Small intestine (tissue), 7 donors: ENCODE results near the gene ATG9B. TPM values are rescaled to one million over a fixed set of nuclear protein-coding genes. Genes with fewer than 3 reads are reported as not detected.
"Not testable (repeated sequence)": the region's sequence is repeated elsewhere in the genome, so short reads cannot be mapped to it uniquely, and the experiment has no call there.

Experiments
- DNase-seq, 2 donors: peaks; one replicate each; pipeline versions ENCODE4 v3.0.0 to v3.0.0-alpha.2; 2013
- FAIRE-seq: peaks from 2 replicates; lab custom pipeline; 2012; peaks lifted over from hg19 to GRCh38; lab: Jason Lieb, UNC
- H3K27ac ChIP-seq, 3 donors: one replicate each; pipeline ENCODE4 v1.5.1; 2013; ENCODE audit warnings: low read length in 2 of 3, mild to moderate bottlenecking in 2 of 3, control low read depth in 1 of 3, inconsistent platforms in 1 of 3, low read depth in 1 of 3, moderate library complexity in 1 of 3
- H3K27me3 ChIP-seq, 3 donors: one replicate each; pipeline ENCODE4 v1.6.1; 2013; ENCODE audit warnings: low read length in 3 of 3, inconsistent platforms in 1 of 3; ENCODE audit not compliant: control insufficient read depth in 3 of 3, insufficient read depth in 3 of 3
- H3K36me3 ChIP-seq, 3 donors: one replicate each; pipeline ENCODE4 v1.6.1; 2013; ENCODE audit warnings: low read length in 3 of 3, inconsistent platforms in 1 of 3, low read depth in 1 of 3, mild to moderate bottlenecking in 1 of 3, moderate library complexity in 1 of 3; ENCODE audit not compliant: control insufficient read depth in 3 of 3, insufficient read depth in 2 of 3
- H3K4me1 ChIP-seq, 3 donors: one replicate each; pipeline ENCODE4 v1.6.1; 2013; ENCODE audit warnings: low read length in 2 of 3, inconsistent platforms in 1 of 3, low read depth in 1 of 3, mild to moderate bottlenecking in 1 of 3, moderate library complexity in 1 of 3; ENCODE audit not compliant: control insufficient read depth in 3 of 3, insufficient read depth in 2 of 3
- H3K4me3 ChIP-seq, 3 donors: one replicate each; pipeline ENCODE4 v1.5.1; 2013; ENCODE audit warnings: low read length in 3 of 3, control low read depth in 1 of 3, inconsistent platforms in 1 of 3, low read depth in 1 of 3, mild to moderate bottlenecking in 1 of 3, moderate library complexity in 1 of 3
- H3K9me3 ChIP-seq, 2 donors: one replicate each; pipeline ENCODE4 v1.6.1; 2013; ENCODE audit warnings: low read depth in 1 of 2, low read length in 1 of 2; ENCODE audit not compliant: control insufficient read depth in 2 of 2, insufficient read depth in 1 of 2
- WGBS, 3 donors: extraction: QIAGEN DNeasy Blood & Tissue Kit; methylation state at CpG; one replicate each; pipeline ENCODE4 v1.1.7; 2013; 5-methylcytosine and 5-hydroxymethylcytosine counted together
- polyA plus RNA-seq, 4 donors: library from polyadenylated mRNA; stranded (reverse) in 3 of 4; unstranded in 1 of 4; fragments of 200-250 nt in 3 of 4; fragments of 120-200 nt in 1 of 4; gene quantifications; one replicate each; pipeline versions ENCODE4 v1.2.1 to v1.2.3, GENCODE V29; 2013
- donor health status: healthy with polysubstance abuse.
- donor health status: control.
- donor health status: control.
- donor health status: Bipolar disorder and iron deficiency.
- donor health status: healthy.

The ATG9B gene
- polyA plus RNA-seq, 4 donors, result 0.22 to 1.6 (median 0.77) TPM

DNA sequence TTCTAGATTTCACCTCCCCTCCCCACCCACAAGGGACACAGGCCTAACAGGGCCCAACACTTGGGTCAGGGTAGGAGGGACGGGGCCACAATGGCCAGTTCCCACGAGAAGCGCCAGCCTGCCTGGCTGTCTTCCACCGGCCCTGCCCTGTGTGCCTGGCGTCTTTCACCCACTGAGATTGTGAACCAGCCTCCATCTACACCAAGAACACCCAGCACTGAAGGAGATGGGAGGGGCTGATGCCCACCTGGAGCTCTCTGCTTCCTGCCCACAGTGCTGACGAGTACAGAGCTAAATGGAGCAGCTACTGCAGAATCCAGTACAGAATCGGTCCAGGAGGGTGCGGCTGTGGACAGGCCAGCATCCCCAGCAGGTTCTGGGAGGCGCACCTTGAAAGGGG, 21.7 kb upstream of the ATG9B start:
- Histone ChIP-seq H3K27ac (no peak overlapping the region), H3K4me1 (peaks cover 0 to 4% (median 0%) of the 10 kb centered on the region in 3 donors), H3K9me3 (no peaks in the 10 kb centered on the region), H3K27me3 (peaks cover 0 to 16% (median 0%) of the 10 kb centered on the region in 3 donors), H3K4me3 (no peak overlapping the region), H3K36me3 (peaks cover 0 to 52% (median 5%) of the 10 kb centered on the region in 3 donors)
- 81 to 87% (median 87%) methylated on average over 9 of the region's 9 CpGs for WGBS, 3 donors
- FAIRE-seq (no peak), DNase-seq (no peak)

DNA sequence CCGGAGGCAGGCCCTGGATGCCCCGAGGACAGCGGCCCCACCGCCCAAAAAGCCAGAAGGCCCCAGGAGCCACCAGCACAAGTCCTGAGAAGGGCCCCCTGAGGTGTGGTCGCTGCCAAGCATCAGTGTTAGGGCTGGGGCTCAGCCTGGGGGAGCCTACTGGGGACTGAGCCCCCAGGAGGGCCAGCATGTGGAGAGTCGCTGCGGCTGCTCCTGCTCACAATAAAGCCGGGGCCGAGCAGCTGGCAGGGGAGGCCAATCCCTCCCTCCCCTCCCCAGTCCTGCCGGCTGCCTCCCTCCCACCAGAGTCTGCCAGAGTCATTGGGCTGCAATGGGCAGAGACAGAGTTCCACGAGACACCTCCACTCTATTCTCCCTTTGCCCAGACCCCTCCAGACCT, 21.0 kb upstream of the ATG9B start:
- H3K36me3 ChIP-seq, result peaks cover 0 to 55% (median 5%) of the 10 kb centered on the region in 3 donors
- DNase-seq, result no peak
- no peaks in the 10 kb centered on the region for H3K9me3 ChIP-seq
- peaks cover 0 to 10% (median 0%) of the 10 kb centered on the region in 3 donors for H3K27me3 ChIP-seq
- H3K27ac ChIP-seq, result no peak overlapping the region
- FAIRE-seq, result no peak
- peaks cover 0 to 8% (median 0%) of the 10 kb centered on the region in 3 donors for H3K4me1 ChIP-seq
- 89 to 94% (median 93%) methylated on average over 11 of the region's 11 CpGs for whole genome bisulfite sequencing, 3 donors
- H3K4me3 ChIP-seq, result no peak overlapping the region

DNA sequence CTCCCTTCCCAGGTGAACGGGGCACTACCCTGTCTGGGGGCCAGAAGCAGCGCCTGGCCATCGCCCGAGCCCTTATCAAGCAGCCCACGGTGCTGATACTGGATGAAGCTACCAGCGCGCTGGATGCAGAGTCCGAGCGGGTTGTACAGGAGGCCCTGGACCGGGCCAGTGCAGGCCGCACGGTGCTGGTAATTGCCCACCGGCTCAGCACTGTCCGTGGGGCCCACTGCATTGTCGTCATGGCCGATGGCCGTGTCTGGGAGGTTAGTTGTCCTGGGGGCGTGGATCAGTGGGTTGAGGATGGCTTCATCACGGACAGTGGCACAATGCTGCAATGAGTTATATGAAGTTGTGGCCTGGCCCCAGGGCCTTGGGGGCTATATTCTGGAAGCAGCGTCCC, 19.7 kb upstream of the ATG9B start:
- H3K4me1 ChIP-seq, result peaks cover 0 to 21% (median 2%) of the 10 kb centered on the region in 3 donors
- FAIRE-seq, result no peak
- peaks cover 0 to 55% (median 5%) of the 10 kb centered on the region in 3 donors for H3K36me3 ChIP-seq
- H3K4me3 ChIP-seq, result no peak overlapping the region
- no peak overlapping the region for H3K27ac ChIP-seq
- H3K9me3 ChIP-seq, result no peaks in the 10 kb centered on the region
- no peak for DNase-seq
- 93 to 95% (median 94%) methylated on average over 19 to 20 of the region's 20 CpGs for WGBS, 3 donors
- H3K27me3 ChIP-seq, result no peaks in the 10 kb centered on the region

DNA sequence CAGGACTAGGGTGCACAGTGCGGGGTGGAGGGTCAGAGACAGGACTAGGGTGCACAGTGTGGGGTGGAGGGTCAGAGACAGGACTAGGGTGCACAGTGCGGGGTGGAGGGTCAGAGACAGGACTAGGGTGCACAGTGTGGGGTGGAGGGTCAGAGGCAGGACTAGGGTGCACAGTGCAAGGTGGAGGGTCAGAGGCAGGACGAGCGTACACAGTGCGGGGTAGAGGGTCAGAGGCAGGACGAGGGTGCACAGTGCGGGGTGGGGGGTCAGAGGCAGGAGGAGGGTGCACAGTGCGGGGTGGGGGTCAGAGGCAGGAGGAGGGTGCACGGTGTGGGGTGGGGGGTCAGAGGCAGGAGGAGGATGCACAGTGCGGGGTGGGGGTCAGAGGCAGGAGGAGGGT, 19.2 kb upstream of the ATG9B start:
- H3K27me3 ChIP-seq, H3K4me3 ChIP-seq, DNase-seq, H3K9me3 ChIP-seq, H3K27ac ChIP-seq, FAIRE-seq: not testable (repeated sequence)
- WGBS, 3 donors, result 86 to 94% (median 90%) methylated on average over 10 of the region's 10 CpGs
- H3K36me3 ChIP-seq, result peaks cover 0 to 58% (median 5%) of the 10 kb centered on the region in 3 donors
- peaks cover 0 to 26% (median 7%) of the 10 kb centered on the region in 3 donors for H3K4me1 ChIP-seq

DNA sequence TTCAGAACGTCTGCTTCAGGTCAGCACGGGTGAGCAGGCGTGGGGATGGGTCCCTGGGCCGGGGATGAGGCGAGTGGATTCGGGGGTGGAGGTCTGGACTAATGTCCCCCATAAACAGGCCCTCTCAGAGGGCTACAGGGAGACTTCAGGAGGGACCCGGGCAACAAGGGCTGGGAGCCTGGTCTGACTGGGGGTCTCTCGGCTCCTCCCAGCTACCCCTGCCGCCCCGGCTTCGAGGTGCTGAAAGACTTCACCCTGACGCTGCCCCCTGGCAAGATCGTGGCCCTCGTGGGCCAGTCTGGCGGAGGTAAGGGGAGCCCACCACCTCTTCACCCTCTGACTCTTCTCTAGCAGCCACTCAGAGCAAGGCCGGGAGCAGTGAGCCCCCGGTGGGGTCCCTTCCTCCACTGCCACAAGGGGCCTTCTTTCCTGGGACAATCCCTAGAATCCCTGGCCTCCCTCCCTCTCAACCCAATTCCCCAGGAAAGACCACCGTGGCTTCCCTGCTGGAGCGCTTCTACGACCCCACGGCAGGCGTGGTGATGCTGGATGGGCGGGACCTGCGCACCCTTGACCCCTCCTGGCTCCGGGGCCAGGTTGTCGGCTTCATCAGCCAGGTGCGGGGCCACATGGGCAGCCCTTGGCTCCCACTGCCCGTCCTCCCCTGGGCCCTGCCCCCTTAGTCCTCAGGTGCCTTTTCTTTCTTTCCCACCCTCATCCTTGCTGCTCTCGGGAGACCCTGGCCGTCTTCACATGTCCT, 16.5 kb upstream of the ATG9B start:
- H3K36me3 ChIP-seq, result peaks cover 4 to 72% (median 12%) of the 10 kb centered on the region in 3 donors
- FAIRE-seq (no peak), DNase-seq (no peak)
- no peak overlapping the region for H3K4me3 ChIP-seq
- 87 to 92% (median 92%) methylated on average over 30 of the region's 30 CpGs for WGBS, 3 donors
- no peaks in the 10 kb centered on the region for H3K27me3 ChIP-seq
- no peaks in the 10 kb centered on the region for H3K9me3 ChIP-seq
- peaks cover 0 to 28% (median 8%) of the 10 kb centered on the region in 3 donors for H3K4me1 ChIP-seq
- peak overlapping the region in 1 of 3 donors; percentile 69 for H3K27ac ChIP-seq

DNA sequence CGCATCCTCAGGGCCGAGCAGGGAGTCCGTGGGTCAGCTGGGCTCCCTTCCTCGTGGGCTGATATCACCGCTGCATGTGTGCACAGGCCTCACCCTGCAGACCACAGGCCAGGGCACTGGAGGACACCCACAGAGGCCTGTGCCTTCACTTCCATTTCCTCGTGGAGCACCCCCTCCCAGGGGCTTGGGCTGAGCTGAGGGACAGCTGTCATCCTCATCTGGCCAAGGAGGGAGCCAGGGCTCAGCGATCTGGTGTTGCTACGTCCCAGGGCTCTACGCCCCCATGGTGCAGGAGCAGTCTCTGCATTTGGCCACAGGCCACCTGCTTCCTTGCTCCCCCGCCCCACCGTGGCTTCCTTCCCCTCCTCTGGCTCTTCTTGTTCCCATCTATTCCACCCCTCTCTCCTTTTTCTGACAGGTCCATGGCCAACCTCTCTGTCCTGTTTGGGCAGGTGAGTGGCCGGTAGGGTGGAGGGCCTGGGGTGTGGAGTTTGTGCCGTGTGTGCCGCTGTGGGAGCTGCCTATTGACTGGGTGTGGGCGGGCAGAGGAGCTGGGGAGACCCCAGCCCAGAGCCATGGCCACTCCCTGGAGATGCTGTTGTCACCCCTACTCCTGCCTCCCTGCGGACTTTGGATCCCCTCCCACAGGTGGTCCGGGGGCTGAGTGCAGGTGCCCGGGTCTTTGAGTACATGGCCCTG, 15.7 kb upstream of the ATG9B start:
- Histone ChIP-seq H3K4me1 (peaks cover 0 to 28% (median 8%) of the 10 kb centered on the region in 3 donors), H3K9me3 (no peaks in the 10 kb centered on the region), H3K36me3 (peaks cover 4 to 72% (median 15%) of the 10 kb centered on the region in 3 donors), H3K27ac (peak overlapping the region in 1 of 3 donors; percentile 69), H3K27me3 (no peaks in the 10 kb centered on the region), H3K4me3 (no peak overlapping the region)
- WGBS, 3 donors, result 63 to 73% (median 69%) methylated on average over 18 of the region's 18 CpGs
- DNase-seq, result no peak
- no peak for FAIRE-seq

DNA sequence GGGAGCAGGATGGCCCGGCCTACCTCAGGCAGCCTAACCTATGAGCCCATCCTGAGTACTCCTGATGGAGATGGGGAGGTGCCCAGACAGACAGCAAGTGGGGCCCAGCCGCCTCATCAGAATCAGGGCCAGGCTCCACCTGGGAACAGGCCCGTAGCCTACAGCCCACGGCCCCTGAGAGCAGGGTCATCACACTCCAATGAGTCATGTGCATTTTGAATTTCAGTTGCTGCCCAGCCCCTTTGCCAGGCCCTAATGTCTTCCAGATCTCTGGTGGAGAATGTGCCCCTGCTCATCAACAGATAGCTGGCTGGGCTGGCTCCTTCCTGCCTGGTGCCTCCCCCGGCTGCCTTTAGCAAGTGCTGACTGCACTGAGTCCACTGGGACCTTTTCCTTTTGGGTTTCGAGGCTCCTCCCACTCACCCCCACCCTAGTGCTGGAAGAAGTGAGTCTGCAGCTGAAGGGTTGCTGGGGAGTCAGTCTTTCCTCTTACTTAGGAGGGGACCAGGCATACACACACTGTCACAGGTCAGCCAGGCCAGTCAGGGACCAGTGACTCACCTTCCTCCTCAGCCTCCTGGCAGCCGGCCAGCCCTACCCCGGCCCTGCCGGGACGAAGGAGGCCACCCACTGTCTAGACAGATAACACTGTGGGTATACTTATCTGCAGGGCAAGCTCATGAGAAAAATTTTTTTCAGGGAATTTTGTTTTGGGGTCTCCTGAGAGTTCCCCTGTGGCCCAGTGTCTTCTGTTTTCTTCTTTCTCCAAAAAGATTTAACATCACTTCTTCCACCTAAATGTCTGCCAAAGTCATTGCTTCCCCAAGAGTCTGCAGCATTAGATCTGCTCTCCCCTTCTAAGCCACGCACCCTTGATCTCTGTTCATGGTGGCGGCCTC, 14.9 kb upstream of the ATG9B start:
- H3K36me3 ChIP-seq, result peaks cover 4 to 72% (median 16%) of the 10 kb centered on the region in 3 donors
- no peaks in the 10 kb centered on the region for H3K27me3 ChIP-seq
- WGBS, 3 donors, result 42 to 48% (median 44%) methylated on average over 12 of the region's 12 CpGs
- FAIRE-seq (no peak), DNase-seq (peak; percentile 72 to 88)
- H3K9me3 ChIP-seq, result no peaks in the 10 kb centered on the region
- H3K4me1 ChIP-seq, result peaks cover 0 to 28% (median 8%) of the 10 kb centered on the region in 3 donors
- H3K27ac ChIP-seq, result peak overlapping the region in 2 of 3 donors; percentile 52 to 69
- H3K4me3 ChIP-seq, result no peak overlapping the region

DNA sequence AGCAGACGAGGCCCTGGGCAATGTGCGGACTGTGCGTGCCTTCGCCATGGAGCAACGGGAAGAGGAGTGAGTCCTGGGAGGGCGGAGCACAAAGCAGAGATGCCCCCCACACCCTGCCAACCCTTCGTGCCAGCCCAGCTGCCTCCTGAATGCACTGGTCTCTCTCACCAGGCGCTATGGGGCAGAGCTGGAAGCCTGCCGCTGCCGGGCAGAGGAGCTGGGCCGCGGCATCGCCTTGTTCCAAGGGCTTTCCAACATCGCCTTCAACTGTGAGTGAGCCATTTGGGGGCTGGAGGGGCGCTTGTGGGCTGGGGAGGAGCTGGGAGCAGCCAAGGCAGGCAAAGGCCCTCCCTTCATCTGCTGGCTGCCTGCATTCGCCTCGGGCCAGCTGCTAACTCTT, 11.6 kb upstream of the ATG9B start:
- H3K4me1 ChIP-seq, result peaks cover 0 to 26% (median 8%) of the 10 kb centered on the region in 3 donors
- H3K27ac ChIP-seq, result no peak overlapping the region
- no peak for FAIRE-seq
- H3K4me3 ChIP-seq, result no peak overlapping the region
- no peak for DNase-seq
- H3K9me3 ChIP-seq, result no peaks in the 10 kb centered on the region
- no peaks in the 10 kb centered on the region for H3K27me3 ChIP-seq
- 93 to 94% (median 93%) methylated on average over 17 of the region's 17 CpGs for WGBS, 3 donors
- peaks cover 4 to 71% (median 15%) of the 10 kb centered on the region in 3 donors for H3K36me3 ChIP-seq
